NAMALWA (cell line): ENCODE data around the gene TXNL1.
"Not testable (repeated sequence)": the region's sequence is repeated elsewhere in the genome, so short reads cannot be mapped to it uniquely, and the experiment has no call there.

Source experiments
- DNase-seq: peaks from one replicate; pipeline ENCODE4 v3.0.0-alpha.2; 2015; ENCODE audit warnings: low spot score

Gene TXNL1

DNA sequence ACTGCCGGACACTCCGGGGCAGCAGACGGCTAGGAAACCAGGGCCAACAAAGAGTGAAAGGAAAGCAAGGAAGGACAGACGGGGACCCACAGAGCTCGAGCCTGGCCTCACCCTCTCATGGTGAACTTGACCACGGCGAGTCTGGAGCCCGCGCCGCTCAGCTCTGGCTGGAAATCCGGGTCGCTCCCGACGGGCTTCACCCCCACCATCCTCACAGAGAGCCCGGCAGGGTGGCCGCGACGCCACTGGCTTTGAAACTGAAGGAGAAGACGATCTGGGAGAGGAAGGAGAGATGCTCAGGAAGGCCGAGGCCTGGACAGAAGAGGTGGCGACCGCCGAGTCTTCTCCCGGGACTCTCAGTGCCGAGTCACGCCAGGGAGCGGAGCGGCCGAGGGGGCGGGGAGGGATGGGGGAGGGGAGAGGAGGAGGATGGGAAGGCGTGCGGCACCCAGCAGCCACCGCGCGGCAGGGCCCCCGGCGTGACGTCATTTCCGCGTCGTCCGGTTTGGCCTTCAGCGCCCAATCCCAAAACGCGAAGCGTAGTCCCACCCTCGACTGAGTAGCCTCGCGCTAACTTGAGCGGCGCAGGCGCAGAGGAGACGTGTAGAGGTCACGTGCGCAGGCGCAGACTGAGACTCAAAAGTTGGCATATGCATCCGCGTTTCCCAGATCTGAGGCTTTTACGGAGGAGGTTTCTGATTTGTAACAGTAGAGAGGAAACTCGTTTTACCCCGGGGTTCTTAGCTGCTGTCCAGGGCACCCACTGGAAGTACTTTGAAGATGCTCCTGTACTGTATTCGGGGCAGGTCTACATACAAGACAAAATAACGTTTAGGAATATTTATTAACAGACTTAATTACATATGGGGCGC is at the start of gene TXNL1:
Gene TXNL1 (minus strand): TSS at position 361 of the 872 bp plus-strand sequence. CDS start 152 bp downstream, at position 209.
- DNase-seq = peak; percentile 100

DNA sequence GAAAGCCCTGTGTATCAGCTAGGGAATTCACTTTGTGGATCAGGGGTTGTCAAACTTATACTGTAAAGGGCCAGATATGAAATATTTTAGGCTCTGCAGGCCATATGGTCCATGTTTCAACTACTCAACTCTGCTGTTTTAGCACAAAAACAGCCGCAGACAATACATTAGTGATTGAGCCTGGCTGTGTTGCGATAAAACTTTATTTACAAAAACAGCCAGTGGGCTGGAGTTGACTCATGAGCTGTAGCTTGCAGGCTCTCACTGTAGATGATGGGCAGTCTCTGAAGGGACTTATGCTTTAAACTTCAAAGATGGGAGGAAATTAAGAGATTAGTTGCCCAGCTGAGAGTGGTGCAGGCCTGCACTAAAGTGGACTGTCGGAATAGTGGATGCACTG is 45.9 kb upstream of the TXNL1 start:
- DNase-seq = no peak

DNA sequence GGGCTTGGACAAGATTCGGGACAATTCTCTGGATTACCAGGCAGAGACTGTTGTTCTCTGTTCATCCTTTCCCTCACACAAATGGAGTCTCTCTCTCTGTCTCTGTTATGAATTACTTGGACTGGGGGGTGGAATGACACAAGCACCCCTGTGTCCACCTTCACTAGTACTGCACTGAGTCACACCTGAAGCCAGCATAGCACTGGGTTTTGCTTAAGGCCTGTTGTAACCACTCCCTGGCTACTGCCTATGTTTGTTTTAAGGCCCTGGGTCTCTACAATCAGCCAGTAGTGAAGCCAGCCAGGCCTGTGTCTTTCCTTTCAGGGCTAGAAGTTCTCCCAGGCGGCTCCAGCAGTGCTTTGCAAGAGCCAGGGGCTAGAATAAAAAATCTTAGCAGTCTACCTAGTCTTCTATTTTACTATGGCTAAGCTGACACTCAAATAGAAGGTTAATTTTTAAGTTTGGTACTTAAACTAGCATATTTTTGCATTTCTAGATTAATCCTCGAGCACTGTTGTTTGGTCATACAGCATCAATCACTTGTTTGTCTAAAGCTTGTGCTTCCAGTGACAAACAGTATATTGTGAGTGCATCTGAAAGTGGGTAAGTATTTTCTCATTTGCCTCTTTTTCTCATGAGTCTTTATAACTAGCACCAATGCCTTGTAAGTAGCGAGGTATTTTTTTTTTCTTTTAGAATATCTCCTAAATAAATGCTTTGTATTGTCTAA is 40.6 kb upstream of the TXNL1 start:
- no peak for DNase-seq

DNA sequence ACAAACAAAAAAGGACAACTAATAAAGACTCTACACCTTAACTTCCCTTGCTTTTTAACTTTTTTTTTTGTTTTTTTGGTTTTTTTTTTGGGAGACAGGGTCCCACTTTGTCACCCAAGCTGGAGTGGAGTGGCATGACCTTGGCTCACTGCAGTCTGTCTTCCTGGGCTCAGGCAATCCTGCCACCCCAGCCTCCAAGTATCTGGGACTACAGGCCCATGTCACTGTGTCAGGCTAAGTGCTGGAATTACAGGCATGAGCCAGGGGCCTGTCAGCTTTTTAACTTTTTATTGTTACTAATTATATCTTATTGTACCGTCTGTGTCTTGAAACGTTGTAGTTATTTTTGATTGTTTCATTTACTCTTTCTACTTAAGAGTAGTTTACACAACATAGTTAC is 38.2 kb upstream of the TXNL1 start:
- DNase-seq = no peak

DNA sequence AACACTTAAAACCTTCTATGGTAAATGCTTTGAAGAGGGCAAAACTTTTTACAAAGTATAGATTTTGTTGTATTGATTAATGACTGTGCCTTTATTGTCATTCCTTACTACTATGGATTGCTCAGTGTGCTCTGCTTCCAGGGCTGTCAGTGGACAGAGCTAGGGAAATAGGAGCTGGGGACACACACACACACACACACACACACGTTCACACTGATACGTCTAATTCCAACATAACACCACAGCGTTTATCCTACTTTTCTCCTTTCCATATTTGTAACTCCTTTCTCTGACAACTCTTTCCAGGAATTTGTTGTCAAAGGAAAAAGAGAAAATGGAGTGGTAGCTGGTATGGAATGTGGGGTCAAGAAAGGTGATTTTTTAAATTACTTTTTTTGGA is 34.6 kb upstream of the TXNL1 start:
- DNase-seq = no peak

DNA sequence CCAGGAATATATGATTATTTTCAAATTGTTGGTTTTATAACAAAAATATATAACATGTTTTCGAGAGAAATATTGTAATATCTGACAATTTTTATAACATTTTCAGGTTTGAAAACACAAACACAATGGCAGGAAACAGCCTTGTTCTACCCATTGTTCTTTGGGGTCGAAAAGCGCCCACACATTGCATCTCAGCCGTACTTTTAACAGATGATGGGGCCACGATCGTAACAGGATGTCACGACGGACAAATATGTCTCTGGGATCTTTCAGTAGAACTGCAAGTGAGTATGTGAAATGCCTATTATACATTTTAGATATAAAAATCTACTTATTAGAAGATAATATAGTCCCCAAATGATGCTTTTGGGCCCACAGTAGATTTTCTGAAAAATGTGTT is 34.0 kb upstream of the TXNL1 start:
- no peak for DNase-seq

DNA sequence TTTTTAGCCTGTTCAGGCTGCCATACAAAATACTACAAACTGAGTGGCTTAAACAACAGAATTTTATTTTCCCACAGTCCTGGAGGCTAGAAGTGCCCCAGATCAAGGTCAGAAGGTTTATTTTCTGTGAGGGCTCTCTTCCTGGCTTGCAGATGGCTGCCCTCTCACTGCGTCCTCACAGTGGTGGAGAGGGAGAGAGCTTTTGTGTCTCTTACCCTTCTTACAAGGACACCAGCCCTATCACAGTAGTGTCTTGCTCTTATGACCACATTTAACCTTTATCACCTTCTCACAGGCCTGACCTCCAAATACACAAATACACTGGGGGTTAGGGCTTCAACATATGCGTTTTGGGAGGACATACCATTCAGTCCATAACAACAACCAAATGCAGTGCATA is 24.5 kb upstream of the TXNL1 start:
- no peak for DNase-seq

DNA sequence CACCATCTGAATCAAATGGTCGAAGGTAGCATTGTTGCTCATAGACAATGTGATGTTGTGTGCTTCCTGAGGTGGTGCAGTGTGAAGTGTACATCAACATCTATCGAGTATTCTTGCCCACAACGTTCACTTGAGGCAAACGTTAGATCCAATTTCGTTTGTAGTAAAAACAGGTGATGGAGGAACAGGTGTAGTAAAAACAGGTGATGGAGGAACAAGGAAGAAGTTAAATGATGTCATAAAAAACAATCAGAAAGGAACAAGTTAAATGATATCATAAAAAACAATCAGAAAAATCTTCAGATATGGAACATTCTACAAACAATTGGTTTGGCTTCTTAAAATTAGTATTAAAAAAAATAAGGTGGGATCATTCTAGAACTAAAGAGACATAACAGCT is 24.1 kb upstream of the TXNL1 start:
- no peak for DNase-seq

DNA sequence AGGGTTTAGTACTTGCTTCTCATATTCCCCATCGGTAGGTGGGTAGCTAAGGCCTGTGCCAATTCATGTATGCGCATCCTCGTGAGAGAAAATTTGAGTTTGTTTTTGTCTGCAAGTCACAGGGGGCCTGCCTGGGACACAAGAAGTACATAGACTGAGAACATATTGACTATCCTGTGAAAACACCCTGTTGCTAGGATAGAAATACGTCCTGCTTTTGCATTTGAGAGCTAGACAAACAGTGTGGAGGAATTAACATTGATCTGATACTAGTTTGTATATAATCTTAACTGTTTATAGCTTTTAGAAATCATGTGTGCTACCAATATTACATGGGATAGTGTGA is 23.6 kb upstream of the TXNL1 start:
- DNase-seq = no peak

DNA sequence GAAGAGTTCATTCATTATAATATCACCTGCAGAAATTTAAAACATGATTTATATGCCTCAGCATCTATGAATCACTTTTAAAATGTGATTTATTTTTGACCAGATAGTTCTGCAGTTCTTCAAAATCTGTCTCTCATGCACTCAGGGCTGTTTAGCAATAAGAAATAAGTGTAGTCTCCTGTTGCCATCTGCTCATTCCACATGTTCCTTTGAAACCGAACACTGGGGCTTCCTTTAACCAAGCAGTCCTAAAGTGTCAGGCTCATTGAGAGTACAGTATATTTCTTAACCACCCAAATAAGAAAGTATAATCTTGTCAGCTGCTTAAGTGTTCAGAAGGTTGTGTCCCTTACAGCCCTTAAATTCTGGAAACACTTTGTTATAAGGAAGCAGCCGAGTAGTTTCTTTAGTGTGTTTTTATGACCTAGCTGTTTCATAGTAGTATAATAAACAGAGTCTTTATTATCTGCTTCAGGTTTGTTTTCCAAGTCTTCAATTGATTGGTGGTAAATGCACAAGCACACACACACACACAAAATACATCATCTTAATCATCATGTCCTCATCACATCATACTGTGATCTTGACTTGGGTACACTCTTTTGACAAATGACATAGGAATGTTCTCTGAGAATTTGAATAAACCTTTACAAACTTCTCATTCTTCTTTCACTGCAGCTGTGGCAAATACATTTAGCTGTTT is 23.1 kb upstream of the TXNL1 start:
- no peak for DNase-seq

DNA sequence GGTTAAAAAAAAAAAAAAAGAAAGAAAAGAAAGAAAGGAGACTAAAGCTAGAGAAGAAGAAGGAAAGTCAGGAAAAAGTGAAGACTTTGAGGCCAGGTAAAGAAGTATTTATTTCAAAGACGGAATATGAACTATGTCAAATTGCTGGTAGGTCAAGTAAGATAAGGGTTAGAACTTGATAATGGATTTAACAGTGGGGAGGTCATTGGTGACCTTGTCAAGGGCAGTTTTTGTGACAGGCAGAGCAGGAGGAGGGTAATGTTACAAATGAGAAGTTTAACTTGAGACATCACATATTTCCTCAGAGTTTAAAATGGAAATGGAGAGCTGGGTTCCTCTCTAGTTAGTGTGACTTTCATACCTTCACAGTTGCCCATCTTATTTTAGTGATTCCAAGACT is 22.3 kb upstream of the TXNL1 start:
- no peak for DNase-seq

DNA sequence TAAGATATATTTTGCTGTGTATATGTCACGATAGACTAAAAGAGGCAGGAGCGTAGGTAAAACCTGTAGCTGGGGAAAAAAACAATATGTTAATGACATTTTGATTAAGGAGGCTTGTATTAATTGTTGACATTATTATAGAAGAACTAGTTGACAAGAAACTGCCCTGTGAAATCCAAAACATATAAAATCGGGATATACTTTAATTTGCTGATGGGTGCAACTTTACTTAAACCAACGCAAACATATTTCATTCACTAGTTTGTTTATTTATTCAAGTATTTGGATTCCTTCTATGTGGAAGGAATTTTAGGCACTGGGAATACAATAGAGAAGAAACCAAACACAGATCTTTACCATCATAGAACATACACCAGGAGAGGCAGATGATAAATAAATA is 20.7 kb upstream of the TXNL1 start:
- no peak for DNase-seq

DNA sequence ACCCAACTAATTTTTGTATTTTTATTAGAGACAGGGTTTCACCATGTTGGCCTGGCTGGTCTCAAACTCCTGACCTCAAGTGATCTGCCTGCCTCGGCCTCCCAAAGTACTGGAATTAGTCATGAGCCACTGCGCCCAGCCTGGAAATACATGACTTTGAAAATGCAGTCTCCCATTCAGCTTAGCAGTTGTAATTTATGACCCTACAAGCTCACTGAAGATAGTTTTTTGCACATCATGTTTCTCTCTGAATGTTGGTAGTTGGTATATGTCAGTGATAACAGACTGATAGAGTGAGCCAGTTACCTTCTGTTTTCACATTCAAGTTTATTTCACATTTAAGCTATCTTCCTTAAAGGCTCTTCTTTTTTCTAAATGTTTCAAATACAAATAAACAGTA is 19.9 kb upstream of the TXNL1 start:
- DNase-seq = no peak

DNA sequence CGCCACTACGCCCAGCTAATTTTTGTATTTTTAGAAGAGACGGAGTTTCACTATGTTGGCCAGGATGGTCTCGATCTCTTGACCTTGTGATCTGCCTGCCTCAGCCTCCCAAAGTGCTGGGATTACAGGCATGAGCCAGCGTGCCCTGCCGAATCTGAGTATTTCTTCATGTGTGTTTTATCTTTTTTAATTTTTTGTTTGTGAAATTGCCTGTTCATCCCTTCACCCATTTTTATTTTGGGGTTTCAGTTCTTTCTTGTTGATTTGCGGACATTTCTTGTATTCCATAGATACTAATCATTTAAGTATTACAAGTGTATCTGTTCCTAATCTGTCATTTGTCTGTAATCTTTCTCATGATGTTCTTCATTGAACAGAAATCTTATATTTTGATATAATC is 15.9 kb upstream of the TXNL1 start:
- DNase-seq = not testable (repeated sequence)

DNA sequence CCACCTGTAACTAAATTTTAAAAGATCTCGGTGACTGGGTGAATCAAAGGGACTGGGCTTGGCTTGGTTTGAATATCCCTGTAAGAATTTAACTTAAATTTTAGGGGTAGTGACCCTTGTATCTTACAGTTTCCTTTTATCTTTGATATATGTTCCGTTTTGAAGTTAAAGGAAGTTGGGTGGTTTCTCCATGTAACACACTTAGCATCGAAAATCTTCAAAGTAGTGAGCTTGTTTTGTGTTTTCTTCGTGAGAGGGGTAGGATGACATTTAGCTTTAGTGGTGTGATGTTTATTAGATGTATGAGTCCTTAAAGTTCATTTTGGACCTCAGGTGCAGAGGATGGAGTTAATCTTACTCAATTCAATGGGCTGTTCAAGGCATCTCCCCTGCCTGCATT is 14.4 kb upstream of the TXNL1 start:
- DNase-seq = no peak

DNA sequence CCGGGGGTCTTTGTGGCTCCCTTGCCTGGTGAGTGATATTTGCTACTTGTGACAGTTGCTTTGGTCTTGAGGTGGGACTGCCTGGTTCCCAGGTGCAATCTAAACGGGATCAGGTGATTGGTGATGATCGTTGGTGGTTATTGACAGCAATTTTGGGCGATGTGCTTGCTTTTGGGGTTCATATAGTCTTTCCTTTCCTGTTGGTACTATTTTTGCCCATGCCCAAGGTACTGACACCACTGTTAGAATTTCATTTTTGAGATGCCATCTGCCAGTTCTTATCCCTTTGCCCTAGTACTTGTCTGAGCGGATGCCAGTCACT is 13.3 kb upstream of the TXNL1 start:
- no peak for DNase-seq

DNA sequence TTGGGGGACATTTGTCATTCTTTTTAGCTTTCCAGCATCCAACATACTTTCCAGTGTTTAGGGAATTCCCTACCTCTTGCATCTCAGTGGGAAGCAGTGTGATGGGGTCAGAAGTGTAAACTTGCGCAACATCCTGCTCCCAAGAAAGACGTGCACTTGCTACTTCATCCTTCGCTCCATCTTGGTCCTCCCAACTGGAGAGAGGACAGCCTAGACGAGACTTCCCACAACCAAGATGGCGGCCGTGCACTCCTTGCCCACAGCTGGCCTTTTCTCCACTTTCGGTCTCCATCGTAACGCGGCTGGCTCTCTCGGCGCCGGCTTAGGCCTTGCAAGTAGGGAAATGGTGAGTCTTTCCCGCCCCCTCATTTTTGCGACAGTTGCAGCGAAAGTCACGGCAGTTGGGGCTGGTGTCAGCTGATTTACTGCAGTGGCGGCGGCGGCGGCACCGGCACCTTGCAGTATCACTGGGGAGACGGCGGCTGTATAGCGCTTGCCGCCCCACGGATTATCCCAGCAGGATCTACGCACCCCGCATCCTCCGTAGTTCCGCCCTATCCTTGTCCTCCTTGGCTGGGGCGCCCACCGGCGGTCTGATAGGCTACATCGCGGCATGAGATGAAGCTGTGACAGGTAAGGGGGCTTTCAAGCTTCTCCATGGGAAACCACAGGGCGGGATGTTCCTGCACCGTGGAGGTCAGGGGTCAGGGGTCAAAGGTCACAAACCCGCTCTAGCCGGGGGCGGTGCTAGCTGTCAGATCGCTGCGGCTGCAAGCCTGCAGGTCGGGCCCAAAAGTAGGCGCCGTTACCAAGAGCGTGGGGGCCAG is 12.8 kb upstream of the TXNL1 start, which contains the start of gene WDR7:
Gene WDR7 (plus strand): TSS at position 416 of the 827 bp plus-strand sequence. CDS start 21,157 bp downstream, outside the sequence.
- DNase-seq = peak; percentile 99

DNA sequence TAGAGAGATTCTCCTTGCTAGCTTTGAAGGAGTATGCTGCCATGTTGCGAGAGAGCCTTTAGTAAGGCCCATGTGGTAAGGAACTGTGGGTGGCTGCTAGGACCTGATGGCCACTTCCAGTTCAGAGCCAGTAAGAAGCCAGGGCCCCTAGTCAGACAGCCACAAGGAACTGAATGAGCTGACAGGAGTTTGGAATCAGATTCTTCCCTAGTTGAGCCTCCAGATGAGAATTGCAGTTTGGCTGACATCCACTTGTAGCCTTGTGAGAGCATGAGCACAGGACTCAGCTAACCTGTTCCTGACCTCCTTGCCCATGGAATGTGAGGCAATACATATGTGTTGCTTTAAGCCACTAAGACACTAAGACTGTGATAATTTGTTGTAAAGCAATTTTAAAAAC is 11.6 kb upstream of the TXNL1 start:
- peak; percentile 22 for DNase-seq

DNA sequence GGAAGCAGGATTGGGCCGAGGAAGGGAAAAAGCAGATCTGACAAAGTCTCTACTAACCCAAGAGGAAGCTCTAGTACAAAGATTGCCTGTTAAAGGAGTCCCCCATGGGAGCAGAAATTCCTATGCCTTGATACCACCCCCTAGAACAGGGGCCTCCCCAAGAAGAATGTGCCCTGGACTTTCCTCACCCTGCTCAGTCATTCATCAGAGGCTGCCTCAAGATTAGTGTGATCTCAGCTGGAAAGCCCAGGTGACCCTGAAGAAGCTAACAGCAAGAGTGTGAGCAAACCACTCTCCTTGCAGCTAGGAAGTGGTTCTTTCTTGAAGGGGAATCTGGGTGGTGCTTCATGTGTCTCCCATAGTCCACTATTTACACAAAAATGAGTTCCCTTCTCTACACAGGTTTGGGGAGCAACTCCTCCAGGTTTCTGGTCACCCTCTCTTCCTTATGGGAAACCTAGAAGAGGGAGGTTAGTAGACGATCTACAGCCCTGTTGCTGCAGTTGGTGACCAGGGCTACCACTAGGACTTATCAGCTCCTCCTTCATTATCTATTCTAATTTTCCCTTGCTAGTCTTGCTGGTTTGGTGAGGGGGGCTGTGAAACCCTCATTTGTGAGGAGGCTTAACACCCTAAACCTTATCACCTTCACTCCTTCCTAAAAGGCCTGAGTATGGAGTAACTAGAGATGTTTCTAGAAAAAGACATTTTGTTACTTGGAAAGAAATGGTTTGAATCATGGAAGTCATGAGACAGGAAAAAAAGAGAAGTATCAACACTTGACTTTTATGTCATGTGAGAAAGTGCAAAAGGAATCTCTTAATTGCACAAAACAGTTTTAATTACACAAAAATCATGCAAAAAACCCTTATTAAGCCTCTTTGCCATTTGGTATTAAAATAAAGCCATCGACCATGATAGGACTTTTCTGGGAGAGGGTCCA is 9.8 kb upstream of the TXNL1 start:
- DNase-seq = no peak

DNA sequence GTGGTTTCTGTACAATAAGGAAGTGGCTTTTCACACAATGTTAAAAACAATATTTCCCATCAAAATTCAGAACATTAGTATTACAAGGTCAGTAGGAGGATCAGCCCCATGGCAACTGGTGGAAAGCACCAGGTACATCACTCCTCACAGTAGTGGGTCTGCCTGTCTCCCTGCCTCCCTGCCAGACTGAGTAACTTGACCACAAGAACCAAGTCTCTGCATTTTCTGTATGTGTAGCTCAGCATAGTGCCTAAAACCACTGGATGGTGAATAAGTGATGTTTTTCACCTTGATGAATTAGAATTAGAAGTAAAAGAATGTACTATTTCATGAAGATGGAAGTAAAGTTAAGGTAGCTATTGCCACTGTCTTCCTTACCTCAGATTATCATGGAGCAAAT is 8.7 kb upstream of the TXNL1 start:
- no peak for DNase-seq

DNA sequence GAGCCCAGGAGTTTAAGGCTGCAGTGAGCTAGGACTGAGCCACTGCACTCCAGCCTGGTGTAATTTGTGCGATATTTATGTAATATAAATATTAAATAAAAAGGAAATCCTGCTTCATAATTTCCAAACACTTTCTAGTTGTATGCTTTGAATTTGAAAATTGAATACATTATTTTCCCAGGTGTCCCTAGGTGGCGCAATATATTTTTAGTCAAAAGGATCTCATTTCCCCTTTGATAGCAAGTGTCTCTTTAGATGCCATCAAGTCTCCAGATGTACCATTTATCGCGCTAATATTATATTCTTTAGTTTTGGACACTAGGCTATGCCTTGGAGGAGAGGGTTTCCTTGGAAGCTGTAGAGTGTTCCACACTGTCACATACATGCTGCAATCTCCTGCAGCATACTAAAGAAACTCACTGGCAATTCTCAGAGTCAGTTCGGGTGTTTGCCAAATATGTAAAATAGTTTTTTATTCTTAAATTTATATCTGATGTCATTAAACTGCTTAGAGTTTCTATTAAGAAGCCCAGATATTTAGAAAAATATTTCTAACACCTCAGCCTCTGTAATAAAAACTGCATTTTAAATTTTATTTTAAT is 7.1 kb upstream of the TXNL1 start:
- DNase-seq = peak; percentile 77
